Heart left ventricle (tissue), 16 donors: ENCODE measurements around the gene SLC9A9. TPM values are rescaled to one million over a fixed set of nuclear protein-coding genes. Genes with fewer than 3 reads are reported as not detected.

Source experiments
- ATAC-seq, 4 donors: fragments of 200-7000 bp; cut with Tn5 transposase; one replicate each; pipeline ENCODE4 v1.9.1; 2020 to 2022; ENCODE audit warnings: moderate library complexity in 4 of 4, mild to moderate bottlenecking in 3 of 4, moderate number of reproducible peaks in 1 of 4
- DNase-seq, 5 donors: peaks; one replicate each; pipeline ENCODE4 v3.0.0-alpha.2; 2020
- H3K27ac ChIP-seq, 12 donors: fragments of 200-600 bp; sonication (generic) in 4 of 12; one replicate each; pipeline versions ENCODE4 v1.5.0 to v1.8.0; 2016 to 2022; ENCODE audit warnings: mild to moderate bottlenecking in 2 of 12
- H3K27me3 ChIP-seq, 9 donors: fragments of 200-600 bp; sonication (generic) in 2 of 9; one replicate each; pipeline versions ENCODE4 v1.5.1 to v1.8.0; 2016 to 2022; ENCODE audit warnings: mild to moderate bottlenecking in 3 of 9
- H3K36me3 ChIP-seq, 9 donors: fragments of 200-600 bp; sonication (generic) in 2 of 9; one replicate each; pipeline versions ENCODE4 v1.5.0 to v1.8.0; 2018 to 2022; ENCODE audit warnings: mild to moderate bottlenecking in 2 of 9
- H3K4me1 ChIP-seq, 12 donors: fragments of 200-600 bp; sonication (generic) in 4 of 12; one replicate each; pipeline versions ENCODE4 v1.5.0 to v1.8.0; 2016 to 2022; ENCODE audit warnings: mild to moderate bottlenecking in 3 of 12
- H3K4me3 ChIP-seq, 12 donors: fragments of 200-600 bp; sonication (generic) in 4 of 12; one replicate each; pipeline versions ENCODE4 v1.5.0 to v1.8.0; 2017 to 2022; ENCODE audit warnings: mild to moderate bottlenecking in 9 of 12, moderate library complexity in 4 of 12
- H3K9me3 ChIP-seq, 12 donors: fragments of 200-600 bp; sonication (generic) in 4 of 12; one replicate each; pipeline versions ENCODE4 v1.5.0 to v1.8.0; 2016 to 2022; ENCODE audit warnings: mild to moderate bottlenecking in 1 of 12
- POLR2A ChIP-seq, 2 donors: fragments of 450-650 bp; IDR thresholded peaks; one replicate each; pipeline ENCODE4 v1.6.1; 2017; ENCODE audit warnings: antibody characterized with exemption in 2 of 2, mild to moderate bottlenecking in 2 of 2, moderate library complexity in 2 of 2
- WGBS, 4 donors: extraction: QIAGEN DNeasy Blood & Tissue Kit in 2 of 4; methylation state at CpG; one replicate each; pipeline versions ENCODE4 v1.1.5 to v1.1.7; 2013 to 2018; 5-methylcytosine and 5-hydroxymethylcytosine counted together
- intact Hi-C, 10 donors: fragments of 100-400 bp; cut with DNase I; formaldehyde crosslinking; loops; one replicate each; pipeline versions ENCODE4 v1.11.1 to v1.14.2; 2022
- polyA plus RNA-seq, 2 donors: library from polyadenylated mRNA; stranded (reverse); fragments of 200-250 nt; gene quantifications; one replicate each; pipeline ENCODE4 v1.2.3, GENCODE V29; 2013
- total RNA-seq, 9 donors: library from RNA; depleted of rRNA in 2 of 9; stranded (reverse); fragments of >200 nt in 2 of 9; fragmentation: NEBNext Ultra II Directional in 3 of 9; extraction: Animal tissue kit (Norgen Biotek cat#: 25700) in 3 of 9; gene quantifications; one replicate each; pipeline versions ENCODE4 v1.1.0 to v1.2.4, GENCODE V29; 2016 to 2023
- TF ChIP-seq, protein P1 (sequence below), 12 donors: fragments of 200-600 bp; sonication (generic) in 4 of 12; IDR thresholded peaks; one replicate each; pipeline versions ENCODE4 v1.5.0 to v1.8.0; 2018 to 2022; ENCODE audit warnings: antibody characterized with exemption in 12 of 12, mild to moderate bottlenecking in 5 of 12
- donor health status: ischemic (EF 13 %, LVEDD 7.1; RV severe dilation, severe dysfunction).
- donor health status: healthy with polysubstance abuse.
- donor health status: DM: no; HTN: yes; CAD: no.
- donor health status: DM: no; HTN: no; CAD: no.
- donor health status: ischemic (EF 25% LVEDD 6.9; RV normal size, moderate dysfunction).
- donor health status: ischemic (EF 25% LVEDD 5.7; RV mildly dilated, moderate dysfunction).
- donor health status: healthy.
- donor health status: DM: yes; HTN: yes; CAD: no.
- donor health status: ischemic (EF 35%, LVEDD 5.7; RV mildly dilated, moderate dysfunction).
- donor health status: nonischemic (EF 11% LVEDD 7.7; RV severe dilation, severe dysfunction).
- donor health status: DM: yes; HTN: yes; CAD: no.
- donor health status: PGD.
- donor health status: ischemic (EF 29% LVEDD 5.4; RV normal size, mild dysfunction).
- donor health status: nonischemic (EF 23%, LVEDD 6.1; RV moderate dilation, normal function).

Gene SLC9A9
- total and polyA plus RNA-seq, 11 donors, result 0.76 to 17.5 (median 3.3) TPM

DNA sequence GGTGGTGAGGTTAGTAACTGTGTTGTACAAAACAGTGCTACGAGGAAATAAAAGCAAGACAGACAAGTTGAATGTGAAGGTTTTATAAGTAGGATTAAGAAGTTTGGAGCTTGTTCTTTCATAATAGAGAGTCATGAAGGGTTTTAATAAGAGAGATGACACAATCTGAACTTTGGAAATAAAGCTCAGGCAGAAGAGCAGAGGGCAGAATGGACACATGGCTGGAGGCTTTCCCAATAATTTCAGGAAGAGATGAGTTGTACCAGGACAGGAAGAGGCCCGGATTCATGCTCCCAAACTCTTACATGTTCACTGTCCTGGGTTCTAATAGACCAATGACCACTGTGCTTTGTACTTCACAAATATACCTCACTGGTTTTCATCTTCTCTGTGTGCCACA, 194.8 kb downstream of the SLC9A9 start:
- H3K36me3 ChIP-seq, result peaks cover 0 to 11% (median 0%) of the 10 kb centered on the region in 9 donors
- intact Hi-C loops, result no loop called here
- no peaks in the 10 kb centered on the region for H3K27me3 ChIP-seq
- TF ChIP-seq, protein P1, sequence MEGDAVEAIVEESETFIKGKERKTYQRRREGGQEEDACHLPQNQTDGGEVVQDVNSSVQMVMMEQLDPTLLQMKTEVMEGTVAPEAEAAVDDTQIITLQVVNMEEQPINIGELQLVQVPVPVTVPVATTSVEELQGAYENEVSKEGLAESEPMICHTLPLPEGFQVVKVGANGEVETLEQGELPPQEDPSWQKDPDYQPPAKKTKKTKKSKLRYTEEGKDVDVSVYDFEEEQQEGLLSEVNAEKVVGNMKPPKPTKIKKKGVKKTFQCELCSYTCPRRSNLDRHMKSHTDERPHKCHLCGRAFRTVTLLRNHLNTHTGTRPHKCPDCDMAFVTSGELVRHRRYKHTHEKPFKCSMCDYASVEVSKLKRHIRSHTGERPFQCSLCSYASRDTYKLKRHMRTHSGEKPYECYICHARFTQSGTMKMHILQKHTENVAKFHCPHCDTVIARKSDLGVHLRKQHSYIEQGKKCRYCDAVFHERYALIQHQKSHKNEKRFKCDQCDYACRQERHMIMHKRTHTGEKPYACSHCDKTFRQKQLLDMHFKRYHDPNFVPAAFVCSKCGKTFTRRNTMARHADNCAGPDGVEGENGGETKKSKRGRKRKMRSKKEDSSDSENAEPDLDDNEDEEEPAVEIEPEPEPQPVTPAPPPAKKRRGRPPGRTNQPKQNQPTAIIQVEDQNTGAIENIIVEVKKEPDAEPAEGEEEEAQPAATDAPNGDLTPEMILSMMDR (IDR thresholded peaks at IDR 0.05), result no peak
- TF ChIP-seq POLR2A (IDR thresholded peaks at IDR 0.05), result no peak
- no peak overlapping the region for H3K27ac ChIP-seq
- H3K4me1 ChIP-seq, result peaks cover 0 to 7% (median 0%) of the 10 kb centered on the region in 12 donors
- H3K9me3 ChIP-seq, result no peaks in the 10 kb centered on the region
- DNase-seq, result no peak
- 74 to 88% (median 81%) methylated on average over 2 of the region's 2 CpGs for WGBS, 4 donors
- H3K4me3 ChIP-seq, result no peak overlapping the region
- no peak for ATAC-seq

GRCh38 chr3:143652118-143652517, 196.2 kb downstream of the SLC9A9 start:
- intact Hi-C loops, result no loop called here
- H3K4me1 ChIP-seq, result peaks cover 0 to 7% (median 0%) of the 10 kb centered on the region in 12 donors
- no peak overlapping the region for H3K27ac ChIP-seq
- DNase-seq (no peak), ATAC-seq (no peak)
- WGBS, 4 donors, result 81 to 89% (median 82%) methylated on average over 3 of the region's 3 CpGs
- TF ChIP-seq, protein P1 (IDR thresholded peaks at IDR 0.05), result no peak
- TF ChIP-seq POLR2A (IDR thresholded peaks at IDR 0.05), result no peak
- H3K36me3 ChIP-seq, result peaks cover 0 to 11% (median 0%) of the 10 kb centered on the region in 9 donors
- H3K4me3 ChIP-seq, result no peak overlapping the region
- H3K27me3 ChIP-seq, result no peaks in the 10 kb centered on the region
- no peaks in the 10 kb centered on the region for H3K9me3 ChIP-seq

DNA sequence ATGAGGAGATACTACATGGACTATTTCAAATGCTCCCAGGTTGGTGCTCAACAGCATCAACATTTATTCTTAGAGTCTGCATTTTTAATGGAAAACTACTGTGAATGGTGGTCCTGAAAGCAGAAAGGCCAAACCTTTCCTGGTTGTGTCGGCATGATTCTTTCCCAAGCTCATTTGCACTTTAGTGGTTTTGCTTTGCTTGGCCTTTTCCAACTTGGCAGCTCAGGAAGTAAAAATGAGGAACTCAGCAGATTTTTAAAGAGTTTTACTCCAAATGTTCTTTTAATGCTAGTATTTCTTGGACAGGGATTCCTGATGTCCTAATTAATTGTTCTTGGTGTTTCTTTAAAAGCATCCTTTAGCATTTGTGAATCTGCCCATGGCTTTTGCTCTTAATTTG, 197.4 kb downstream of the SLC9A9 start:
- no peak for TF ChIP-seq POLR2A (IDR thresholded peaks at IDR 0.05)
- TF ChIP-seq, protein P1 (IDR thresholded peaks at IDR 0.05), result no peak
- ATAC-seq, result no peak
- intact Hi-C loops, result no loop called here
- H3K27ac ChIP-seq, result no peak overlapping the region
- no peaks in the 10 kb centered on the region for H3K9me3 ChIP-seq
- no peak overlapping the region for H3K4me3 ChIP-seq
- WGBS, 4 donors, result 74 to 86% (median 75%) methylated on average over 1 of the region's 1 CpG
- H3K4me1 ChIP-seq, result peaks cover 0 to 7% (median 0%) of the 10 kb centered on the region in 12 donors
- no peaks in the 10 kb centered on the region for H3K27me3 ChIP-seq
- H3K36me3 ChIP-seq, result peaks cover 0 to 11% (median 0%) of the 10 kb centered on the region in 9 donors
- no peak for DNase-seq

DNA sequence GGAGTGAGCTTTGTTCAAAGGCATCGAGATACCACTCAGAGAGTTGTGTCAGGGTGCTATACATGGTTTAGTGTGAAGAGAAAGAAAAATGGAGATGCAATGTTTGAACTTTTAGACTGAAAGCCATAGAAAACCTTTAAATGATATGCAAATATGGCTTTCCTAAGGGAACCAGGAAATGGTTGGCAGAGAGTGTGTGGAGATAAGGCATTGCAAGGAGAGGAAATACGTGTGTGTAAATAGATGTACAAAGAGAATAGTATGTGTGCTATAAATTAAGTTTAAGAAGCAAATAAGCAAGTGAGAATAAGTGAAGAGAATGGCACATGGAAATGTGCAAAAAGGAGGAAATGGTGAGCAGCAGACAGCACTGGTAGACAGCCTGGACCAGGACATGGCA, 198.1 kb downstream of the SLC9A9 start:
- Histone ChIP-seq H3K27ac (no peak overlapping the region), H3K4me1 (peaks cover 0 to 7% (median 0%) of the 10 kb centered on the region in 12 donors), H3K4me3 (no peak overlapping the region), H3K36me3 (peaks cover 0 to 11% (median 0%) of the 10 kb centered on the region in 9 donors), H3K27me3 (no peaks in the 10 kb centered on the region), H3K9me3 (no peaks in the 10 kb centered on the region)
- ATAC-seq (no peak), DNase-seq (no peak)
- 79 to 82% (median 79%) methylated on average over 2 of the region's 2 CpGs for WGBS, 4 donors
- TF ChIP-seq POLR2A (IDR thresholded peaks at IDR 0.05), result no peak
- TF ChIP-seq, protein P1 (IDR thresholded peaks at IDR 0.05), result no peak
- intact Hi-C loops, result no loop called here
